ENCODE measurements around the gene LRMDA. TPM values are rescaled to one million over a fixed set of nuclear protein-coding genes. Genes with fewer than 3 reads are reported as not detected.

LRMDA gene
- total and polyA plus RNA-seq, 2 of the 13 experiments (the other 11 are each of a cell fraction or from before 2014, with no cell fraction given) = 13.4 to 22.0 TPM

DNA sequence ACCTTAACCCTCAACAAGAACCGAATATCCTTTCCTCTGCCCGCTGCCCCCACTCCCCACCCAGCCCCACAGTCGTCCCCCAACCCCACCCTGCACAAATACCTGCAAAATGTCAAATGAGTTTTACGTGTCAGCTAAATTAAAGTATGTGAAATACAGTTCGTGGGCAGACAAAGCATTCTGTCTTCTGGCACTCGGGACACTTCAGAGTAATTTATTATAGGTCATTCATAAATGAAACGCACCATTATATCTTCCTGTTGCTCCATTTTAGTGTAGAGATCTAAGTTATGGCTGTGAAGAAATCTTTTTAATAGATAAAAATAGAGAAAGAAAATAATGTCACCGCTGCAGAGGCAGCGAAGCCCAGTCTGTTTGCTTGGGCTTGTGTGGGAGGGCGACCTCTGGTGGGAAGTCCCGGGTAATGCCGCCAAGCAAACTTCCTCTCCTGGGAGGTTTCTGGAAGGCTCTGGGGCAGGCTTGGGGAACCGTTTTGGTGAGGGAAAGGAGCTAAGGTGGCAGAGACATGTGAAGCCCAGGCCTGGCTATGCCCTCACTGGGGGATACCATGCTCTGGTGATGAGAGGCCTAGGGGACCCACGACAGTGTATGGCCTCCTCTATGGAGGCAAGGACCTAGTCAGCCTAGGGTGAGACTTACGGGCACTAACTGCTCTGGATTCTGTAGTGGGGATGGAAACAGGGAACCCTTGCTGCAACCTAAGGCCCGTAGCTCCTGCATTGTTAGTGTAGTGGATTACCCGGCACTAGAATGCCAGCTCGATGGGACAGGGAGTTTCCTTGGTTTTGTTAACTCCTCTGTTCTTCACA, 604.9 kb downstream of the LRMDA start:
- no peaks in the 10 kb centered on the region; a peak in 1 of 5 replicates for H3K27me3 ChIP-seq (ENCODE audit: control insufficient read depth in 1 of 2, insufficient read depth in 2 of 2, low read length in 2 of 2)
- peaks cover 0 to 2% of the 10 kb centered on the region in 2 experiments; a peak in 4 of 5 replicates for H3K36me3 ChIP-seq (replicated peaks in 1 of 2; ENCODE audit: control insufficient read depth in 1 of 2, insufficient read depth in 2 of 2, low read length in 2 of 2)
- H3K79me2 ChIP-seq (ENCODE audit: insufficient read depth, low read length) = peaks cover 21% of the 10 kb centered on the region
- H3K4me1 ChIP-seq (ENCODE audit: insufficient read depth, low read length) = peaks cover 57% of the 10 kb centered on the region
- H3K9me3 ChIP-seq (ENCODE audit: low read length) = peaks cover 28% of the 10 kb centered on the region
- 47% methylated on average over 14 of the region's 18 CpGs for WGBS (ENCODE audit: low lambda C conversion rate)
- H4K20me1 ChIP-seq (ENCODE audit: insufficient read depth, low read length) = no peaks in the 10 kb centered on the region
- in situ Hi-C loops (cut with HindIII; ENCODE audit: extremely low pct_ligation_motif_present, low pct_unique_long_range_greater_than_20kb) (loop anchor here (10.0 kb wide), 2 partner anchors 262 to 642 kb away; no protein-coding TSS in a partner anchor), intact Hi-C loops (cut with micrococcal nuclease; ENCODE audit: unreplicated experiment) (loop anchor here (2.0 to 5.0 kb wide), 2 partner anchors 124 to 636 kb away; partner anchors contain the start of gene ZNF503)
- no TSS peak for BruUV-seq (replicated peaks)
- H3K4me3 ChIP-seq (replicated peaks in 1 of 3; ENCODE audit: insufficient read depth in 1 of 3, low read depth in 2 of 3, low read length in 3 of 3) = no peak overlapping the region
- DNase-seq (ENCODE audit: low spot score) (no peak), FAIRE-seq (peak; percentile 42), ATAC-seq (0 out of 3 replicates have a peak, but pooled peaks have one; percentile 15)
- POLR2A ChIA-PET = interaction anchor here (0.6 to 9.5 kb wide), 8 partner anchors 10 to 635 kb away, joined by 3 to 145 read pairs (median 5); partner anchors contain the start of gene ZNF503
- peak overlapping the region; percentile 97 for H3K27ac ChIP-seq (ENCODE audit: extremely low read length, insufficient read depth, low read length)
- no peak overlapping the region for H3K9ac ChIP-seq (ENCODE audit: insufficient read depth, low read depth, low read length)
- H2AFZ ChIP-seq (ENCODE audit: low read length) = no peak overlapping the region
- CTCF ChIA-PET (ENCODE audit: low intra/inter-chr PET ratio, low total read pairs) = no interaction called here
- peak overlapping the region; percentile 19; the same call in 1 of the 2 replicates for H3K4me2 ChIP-seq (ENCODE audit: low read depth, low read length)
- TF ChIP-seq, protein P1, sequence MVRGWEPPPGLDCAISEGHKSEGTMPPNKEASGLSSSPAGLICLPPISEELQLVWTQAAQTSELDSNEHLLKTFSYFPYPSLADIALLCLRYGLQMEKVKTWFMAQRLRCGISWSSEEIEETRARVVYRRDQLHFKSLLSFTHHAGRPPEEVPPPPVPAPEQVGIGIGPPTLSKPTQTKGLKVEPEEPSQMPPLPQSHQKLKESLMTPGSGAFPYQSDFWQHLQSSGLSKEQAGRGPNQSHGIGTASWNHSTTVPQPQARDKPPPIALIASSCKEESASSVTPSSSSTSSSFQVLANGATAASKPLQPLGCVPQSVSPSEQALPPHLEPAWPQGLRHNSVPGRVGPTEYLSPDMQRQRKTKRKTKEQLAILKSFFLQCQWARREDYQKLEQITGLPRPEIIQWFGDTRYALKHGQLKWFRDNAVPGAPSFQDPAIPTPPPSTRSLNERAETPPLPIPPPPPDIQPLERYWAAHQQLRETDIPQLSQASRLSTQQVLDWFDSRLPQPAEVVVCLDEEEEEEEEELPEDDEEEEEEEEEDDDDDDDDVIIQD (CRISPR knock-in tag; IDR thresholded peaks at IDR 0.05; ENCODE audit: low read depth) = peak; percentile 23; the same call in 1 of the 2 replicates
- TF ChIP-seq ZNF670 (CRISPR knock-in tag; IDR thresholded peaks at IDR 0.05; ENCODE audit: borderline replicate concordance) = no peak
- TF ChIP-seq, protein P2, sequence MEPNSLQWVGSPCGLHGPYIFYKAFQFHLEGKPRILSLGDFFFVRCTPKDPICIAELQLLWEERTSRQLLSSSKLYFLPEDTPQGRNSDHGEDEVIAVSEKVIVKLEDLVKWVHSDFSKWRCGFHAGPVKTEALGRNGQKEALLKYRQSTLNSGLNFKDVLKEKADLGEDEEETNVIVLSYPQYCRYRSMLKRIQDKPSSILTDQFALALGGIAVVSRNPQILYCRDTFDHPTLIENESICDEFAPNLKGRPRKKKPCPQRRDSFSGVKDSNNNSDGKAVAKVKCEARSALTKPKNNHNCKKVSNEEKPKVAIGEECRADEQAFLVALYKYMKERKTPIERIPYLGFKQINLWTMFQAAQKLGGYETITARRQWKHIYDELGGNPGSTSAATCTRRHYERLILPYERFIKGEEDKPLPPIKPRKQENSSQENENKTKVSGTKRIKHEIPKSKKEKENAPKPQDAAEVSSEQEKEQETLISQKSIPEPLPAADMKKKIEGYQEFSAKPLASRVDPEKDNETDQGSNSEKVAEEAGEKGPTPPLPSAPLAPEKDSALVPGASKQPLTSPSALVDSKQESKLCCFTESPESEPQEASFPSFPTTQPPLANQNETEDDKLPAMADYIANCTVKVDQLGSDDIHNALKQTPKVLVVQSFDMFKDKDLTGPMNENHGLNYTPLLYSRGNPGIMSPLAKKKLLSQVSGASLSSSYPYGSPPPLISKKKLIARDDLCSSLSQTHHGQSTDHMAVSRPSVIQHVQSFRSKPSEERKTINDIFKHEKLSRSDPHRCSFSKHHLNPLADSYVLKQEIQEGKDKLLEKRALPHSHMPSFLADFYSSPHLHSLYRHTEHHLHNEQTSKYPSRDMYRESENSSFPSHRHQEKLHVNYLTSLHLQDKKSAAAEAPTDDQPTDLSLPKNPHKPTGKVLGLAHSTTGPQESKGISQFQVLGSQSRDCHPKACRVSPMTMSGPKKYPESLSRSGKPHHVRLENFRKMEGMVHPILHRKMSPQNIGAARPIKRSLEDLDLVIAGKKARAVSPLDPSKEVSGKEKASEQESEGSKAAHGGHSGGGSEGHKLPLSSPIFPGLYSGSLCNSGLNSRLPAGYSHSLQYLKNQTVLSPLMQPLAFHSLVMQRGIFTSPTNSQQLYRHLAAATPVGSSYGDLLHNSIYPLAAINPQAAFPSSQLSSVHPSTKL (CRISPR knock-in tag; IDR thresholded peaks at IDR 0.05) = 0 out of 2 replicates have a peak, but pooled peaks have one; percentile 19
- TF ChIP-seq ZNF501 (CRISPR knock-in tag; IDR thresholded peaks at IDR 0.05) = peak; percentile 36; the same call in 1 of the 2 replicates
- TF ChIP-seq, protein P3, sequence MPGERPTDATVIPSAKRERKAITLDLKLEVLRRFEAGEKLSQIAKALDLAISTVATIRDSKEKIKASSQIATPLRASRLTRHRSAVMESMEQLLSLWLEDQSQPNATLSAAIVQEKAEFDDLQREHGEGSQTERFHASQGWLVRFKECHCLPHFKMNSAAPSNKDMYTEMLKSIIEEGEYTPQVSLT (CRISPR knock-in tag; IDR thresholded peaks at IDR 0.05; ENCODE audit: borderline replicate concordance, low read depth) = no peak
- peak; percentile 28 for TF ChIP-seq XRCC5 (optimal IDR thresholded peaks at IDR 0.05; ENCODE audit: low read length)
- no peak for TF ChIP-seq SOX6 (IDR thresholded peaks at IDR 0.05)
- peak; percentile 37 for TF ChIP-seq SOX6 (CRISPR knock-in tag; IDR thresholded peaks at IDR 0.05)
- TF ChIP-seq ZSCAN21 (CRISPR knock-in tag; IDR thresholded peaks at IDR 0.05; ENCODE audit: borderline replicate concordance) = no peak
- peak; percentile 60 for TF ChIP-seq ELF3 (CRISPR knock-in tag; IDR thresholded peaks at IDR 0.05)
- TF ChIP-seq POGZ (CRISPR knock-in tag; IDR thresholded peaks at IDR 0.05) = peak; percentile 44; the same call in 1 of the 2 replicates
- TF ChIP-seq NRL (CRISPR knock-in tag; IDR thresholded peaks at IDR 0.05; ENCODE audit: borderline replicate concordance) = peak; percentile 52; the same call in 1 of the 2 replicates
- TF ChIP-seq, protein P4, sequence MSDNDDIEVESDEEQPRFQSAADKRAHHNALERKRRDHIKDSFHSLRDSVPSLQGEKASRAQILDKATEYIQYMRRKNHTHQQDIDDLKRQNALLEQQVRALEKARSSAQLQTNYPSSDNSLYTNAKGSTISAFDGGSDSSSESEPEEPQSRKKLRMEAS (IDR thresholded peaks at IDR 0.05) = peak; percentile 24; the same call in 1 of the 2 replicates
- TF ChIP-seq HOXA3 (CRISPR knock-in tag; IDR thresholded peaks at IDR 0.05) = peak; percentile 47; the same call in 1 of the 2 replicates

All from HepG2 (cell line).